HG03442 (cell line): ENCODE results near the gene ZFP36.
"Not testable (repeated sequence)": the region's sequence is repeated elsewhere in the genome, so short reads cannot be mapped to it uniquely, and the experiment has no call there.

Experiments
- ATAC-seq: cut with Tn5 transposase; IDR thresholded peaks from one replicate; pipeline ENCODE4 v1.9.1; 2021; ENCODE audit warnings: mild to moderate bottlenecking, moderate library complexity; ENCODE audit not compliant: unreplicated experiment

The ZFP36 gene

GRCh38 chr19:39406656-39407409, at the start of gene ZFP36:
Gene ZFP36 (plus strand): TSS chr19:39406847. CDS start chr19:39406905, 58 bp downstream.
- peak; percentile 13 for ATAC-seq

- no peak for ATAC-seq
Measured at GRCh38 chr19:39359026-39359425, 47.6 kb upstream of the ZFP36 start.

- no peak for ATAC-seq
Measured at GRCh38 chr19:39360599-39360998, 46.0 kb upstream of the ZFP36 start.

- no peak for ATAC-seq
Measured at GRCh38 chr19:39362682-39363657, 43.7 kb upstream of the ZFP36 start.

- ATAC-seq: no peak
Measured at GRCh38 chr19:39363901-39364457, 42.7 kb upstream of the ZFP36 start.

- ATAC-seq: no peak
Measured at GRCh38 chr19:39365531-39365930, 41.1 kb upstream of the ZFP36 start.

- no peak for ATAC-seq
Measured at GRCh38 chr19:39369200-39369599, 37.4 kb upstream of the ZFP36 start.

GRCh38 chr19:39370735-39371134, 35.9 kb upstream of the ZFP36 start:
- ATAC-seq: no peak

- ATAC-seq: no peak
Measured at GRCh38 chr19:39372047-39372802, 34.4 kb upstream of the ZFP36 start.

- ATAC-seq: no peak
Measured at GRCh38 chr19:39372941-39373340, 33.7 kb upstream of the ZFP36 start.

- ATAC-seq: no peak
Measured at GRCh38 chr19:39375929-39376328, 30.7 kb upstream of the ZFP36 start.

- no peak for ATAC-seq
Measured at GRCh38 chr19:39377373-39378362, 29.0 kb upstream of the ZFP36 start.

GRCh38 chr19:39379366-39379765, 27.3 kb upstream of the ZFP36 start:
- ATAC-seq: not testable (repeated sequence)

- ATAC-seq: no peak
Measured at GRCh38 chr19:39379865-39380396, 26.7 kb upstream of the ZFP36 start.

GRCh38 chr19:39380521-39381502, 25.8 kb upstream of the ZFP36 start:
- no peak for ATAC-seq

- no peak for ATAC-seq
Measured at GRCh38 chr19:39381910-39382611, 24.6 kb upstream of the ZFP36 start.

- ATAC-seq: no peak
Measured at GRCh38 chr19:39382991-39383828, 23.4 kb upstream of the ZFP36 start.
